ENCODE measurements around the gene SPAG5. TPM values are rescaled to one million over a fixed set of nuclear protein-coding genes. Genes with fewer than 3 reads are reported as not detected.

The SPAG5 gene, protein sequence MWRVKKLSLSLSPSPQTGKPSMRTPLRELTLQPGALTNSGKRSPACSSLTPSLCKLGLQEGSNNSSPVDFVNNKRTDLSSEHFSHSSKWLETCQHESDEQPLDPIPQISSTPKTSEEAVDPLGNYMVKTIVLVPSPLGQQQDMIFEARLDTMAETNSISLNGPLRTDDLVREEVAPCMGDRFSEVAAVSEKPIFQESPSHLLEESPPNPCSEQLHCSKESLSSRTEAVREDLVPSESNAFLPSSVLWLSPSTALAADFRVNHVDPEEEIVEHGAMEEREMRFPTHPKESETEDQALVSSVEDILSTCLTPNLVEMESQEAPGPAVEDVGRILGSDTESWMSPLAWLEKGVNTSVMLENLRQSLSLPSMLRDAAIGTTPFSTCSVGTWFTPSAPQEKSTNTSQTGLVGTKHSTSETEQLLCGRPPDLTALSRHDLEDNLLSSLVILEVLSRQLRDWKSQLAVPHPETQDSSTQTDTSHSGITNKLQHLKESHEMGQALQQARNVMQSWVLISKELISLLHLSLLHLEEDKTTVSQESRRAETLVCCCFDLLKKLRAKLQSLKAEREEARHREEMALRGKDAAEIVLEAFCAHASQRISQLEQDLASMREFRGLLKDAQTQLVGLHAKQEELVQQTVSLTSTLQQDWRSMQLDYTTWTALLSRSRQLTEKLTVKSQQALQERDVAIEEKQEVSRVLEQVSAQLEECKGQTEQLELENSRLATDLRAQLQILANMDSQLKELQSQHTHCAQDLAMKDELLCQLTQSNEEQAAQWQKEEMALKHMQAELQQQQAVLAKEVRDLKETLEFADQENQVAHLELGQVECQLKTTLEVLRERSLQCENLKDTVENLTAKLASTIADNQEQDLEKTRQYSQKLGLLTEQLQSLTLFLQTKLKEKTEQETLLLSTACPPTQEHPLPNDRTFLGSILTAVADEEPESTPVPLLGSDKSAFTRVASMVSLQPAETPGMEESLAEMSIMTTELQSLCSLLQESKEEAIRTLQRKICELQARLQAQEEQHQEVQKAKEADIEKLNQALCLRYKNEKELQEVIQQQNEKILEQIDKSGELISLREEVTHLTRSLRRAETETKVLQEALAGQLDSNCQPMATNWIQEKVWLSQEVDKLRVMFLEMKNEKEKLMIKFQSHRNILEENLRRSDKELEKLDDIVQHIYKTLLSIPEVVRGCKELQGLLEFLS
- 5.6 and 25.5 TPM in 2 replicates for total RNA-seq

DNA sequence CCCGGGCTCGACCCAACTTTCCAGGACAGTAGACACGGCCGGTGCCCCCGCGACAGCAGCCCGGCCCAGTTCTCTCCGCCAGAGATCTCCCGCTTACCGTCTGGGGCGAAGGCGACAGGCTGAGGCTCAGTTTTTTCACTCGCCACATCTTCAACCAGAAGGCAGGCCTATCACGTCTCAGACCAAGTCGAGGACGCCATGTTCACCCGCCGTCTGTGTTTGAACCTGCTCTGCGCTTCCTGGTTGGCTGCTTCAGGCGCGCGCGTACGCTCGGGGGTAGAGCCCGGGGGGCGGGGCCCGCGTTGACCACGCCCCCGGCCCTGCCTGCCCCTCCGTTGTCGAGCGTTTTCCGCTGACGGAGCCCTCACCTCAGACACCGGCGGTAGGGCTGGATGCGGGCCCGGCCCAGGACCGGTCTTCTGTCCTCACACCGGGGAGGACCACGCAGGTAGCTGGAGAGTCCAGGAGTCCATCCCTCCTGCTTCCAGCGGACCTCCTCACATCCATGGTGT is at the start of gene SPAG5:
Gene SPAG5 (minus strand): TSS at position 227 of the 512 bp plus-strand sequence. CDS start 79 bp downstream, at position 148.

DNA sequence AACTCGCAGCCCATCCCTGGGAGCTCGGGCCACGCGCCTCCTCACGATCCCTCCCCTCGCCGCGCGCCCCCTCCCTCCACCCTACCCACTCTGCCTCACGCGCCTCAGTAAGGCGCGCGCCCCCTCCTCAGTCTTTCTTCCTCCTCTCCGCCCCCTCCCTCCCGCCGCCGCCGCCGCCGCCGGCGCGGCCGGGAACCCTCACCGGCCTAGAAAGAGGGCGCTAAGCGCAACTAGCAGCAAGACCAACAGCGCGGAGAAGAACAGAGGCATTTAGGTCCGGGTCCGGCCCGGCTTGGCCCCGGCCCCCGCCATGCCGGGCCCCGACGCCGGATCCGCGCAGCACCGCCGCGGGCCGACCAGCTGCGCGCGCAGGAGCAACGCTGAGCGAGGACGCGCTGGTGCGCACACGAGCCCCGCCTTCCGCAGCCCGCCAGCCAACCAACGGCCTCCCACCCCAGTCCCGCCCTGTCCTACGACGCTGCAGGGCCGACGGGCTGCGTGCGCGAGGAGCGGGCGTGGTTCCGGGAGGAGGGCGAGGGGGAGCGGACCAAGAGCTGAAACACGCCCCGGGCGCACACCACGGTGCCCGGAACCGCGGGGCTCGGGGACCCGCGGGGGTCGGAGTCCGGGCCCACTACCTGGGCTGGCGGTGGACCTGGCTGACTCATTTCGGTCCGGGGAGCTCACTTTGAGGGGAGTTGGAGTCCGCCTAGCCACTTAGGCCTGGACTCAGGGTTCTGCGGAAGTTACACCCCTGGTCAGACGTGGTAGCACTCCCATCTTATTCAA is 46.2 kb upstream of the SPAG5 start, which contains the start of gene BLTP2:
Gene BLTP2 (minus strand): TSS at position 372 of the 789 bp plus-strand sequence. CDS start 102 bp downstream, at position 270.

DNA sequence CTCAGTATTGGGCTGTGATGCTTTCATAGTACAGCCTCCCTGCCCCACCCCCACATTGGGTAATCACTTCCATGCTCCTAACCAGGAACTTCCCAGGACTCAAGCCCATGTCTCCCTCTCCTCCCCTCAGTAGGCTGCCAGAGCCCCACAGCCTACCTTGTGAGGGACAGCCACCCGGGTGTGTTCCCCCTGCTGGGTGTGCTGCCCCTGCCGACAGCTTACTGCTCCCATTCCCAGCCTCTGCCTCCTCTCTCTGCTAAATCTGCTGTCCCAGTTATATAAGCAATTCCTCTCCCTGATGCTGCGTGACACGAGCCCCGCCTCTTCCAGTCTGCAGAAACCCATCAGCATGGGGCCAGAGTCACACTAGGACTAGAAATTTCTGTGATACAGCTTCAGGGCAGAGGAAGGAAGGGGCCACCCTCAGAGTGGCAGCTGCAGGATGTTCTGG is 15.1 kb upstream of the SPAG5 start, which contains the start of gene RSKR:
Gene RSKR (minus strand): TSS at position 255 of the 451 bp plus-strand sequence. CDS start 24 bp downstream, at position 231.

DNA sequence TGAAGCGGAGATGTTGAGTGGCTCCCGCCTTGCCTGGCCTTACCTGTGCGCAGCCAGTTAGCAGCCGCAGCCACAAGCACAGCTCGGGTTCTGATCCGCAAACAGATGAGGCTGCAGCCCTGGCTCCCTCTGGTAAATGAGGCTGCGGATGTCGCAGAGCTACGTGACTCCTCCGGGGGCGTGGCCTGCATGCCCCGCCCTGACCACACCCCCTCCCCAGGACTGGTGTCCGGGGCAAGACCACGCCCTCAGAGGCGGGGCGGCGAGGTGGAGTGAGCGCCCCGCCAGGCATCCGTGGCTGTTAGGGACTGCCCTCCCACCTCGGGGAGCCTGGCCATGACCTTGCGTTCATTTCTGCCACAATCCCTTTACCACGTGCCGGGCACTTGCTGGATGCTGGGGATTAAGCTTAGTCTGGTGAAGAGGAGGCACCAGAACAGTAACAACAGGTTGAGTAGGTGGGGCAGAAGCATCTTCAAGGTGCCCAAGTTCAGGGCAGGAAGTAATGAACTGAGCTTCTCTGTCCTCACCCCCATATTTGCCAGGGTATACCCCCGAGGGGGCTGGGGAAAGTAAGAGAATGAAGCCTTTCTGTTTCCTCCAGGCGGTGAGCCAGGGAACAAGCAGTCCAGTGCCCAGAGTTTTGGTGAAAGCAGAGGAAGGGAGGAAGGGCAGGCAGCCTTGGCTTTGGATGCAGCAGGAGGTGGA is 21.9 kb downstream of the SPAG5 start, which contains the start of gene ALDOC:
Gene ALDOC (minus strand): TSS at position 138 of the 708 bp plus-strand sequence. CDS start 1,363 bp downstream, outside the sequence.

DNA sequence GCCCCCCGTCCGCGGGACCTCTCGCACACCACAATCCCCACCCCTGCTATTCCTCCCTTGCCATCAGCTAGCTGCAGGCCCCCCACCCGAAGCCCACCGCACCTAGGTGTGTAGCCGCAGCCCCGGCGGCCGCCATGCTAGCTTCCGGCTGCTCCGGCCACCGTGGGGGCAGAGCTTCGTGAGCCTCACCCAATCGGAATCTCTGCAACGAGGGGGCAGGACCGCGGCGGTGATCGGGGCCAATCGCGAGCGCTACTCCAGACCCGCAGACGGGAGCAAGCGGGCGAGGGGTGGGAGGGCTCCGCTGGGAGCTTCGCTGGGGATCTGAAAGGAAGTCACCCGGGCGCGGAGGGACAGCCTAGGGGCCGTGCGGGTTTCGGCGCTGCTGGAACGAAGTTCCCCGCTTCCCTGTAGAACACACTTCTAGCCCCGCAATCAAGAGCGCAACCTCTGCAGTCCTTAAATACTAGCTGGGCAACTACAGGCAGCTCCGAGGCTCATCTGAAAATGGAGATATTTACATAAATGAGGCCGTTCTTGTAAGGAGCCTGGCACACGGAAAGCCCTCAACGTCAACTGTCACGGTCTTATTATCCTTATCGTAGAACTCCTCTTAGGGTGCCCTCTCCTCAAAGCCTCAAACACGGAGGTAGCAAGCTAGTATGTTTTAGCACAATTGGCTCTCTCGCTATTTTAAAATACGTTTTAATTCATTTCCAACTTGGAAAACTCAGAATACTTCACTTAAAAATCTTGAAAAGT is 27.3 kb downstream of the SPAG5 start, which contains the start of gene PIGS:
Gene PIGS (minus strand): TSS at position 164 of the 762 bp plus-strand sequence. CDS start 28 bp downstream, at position 136.

DNA sequence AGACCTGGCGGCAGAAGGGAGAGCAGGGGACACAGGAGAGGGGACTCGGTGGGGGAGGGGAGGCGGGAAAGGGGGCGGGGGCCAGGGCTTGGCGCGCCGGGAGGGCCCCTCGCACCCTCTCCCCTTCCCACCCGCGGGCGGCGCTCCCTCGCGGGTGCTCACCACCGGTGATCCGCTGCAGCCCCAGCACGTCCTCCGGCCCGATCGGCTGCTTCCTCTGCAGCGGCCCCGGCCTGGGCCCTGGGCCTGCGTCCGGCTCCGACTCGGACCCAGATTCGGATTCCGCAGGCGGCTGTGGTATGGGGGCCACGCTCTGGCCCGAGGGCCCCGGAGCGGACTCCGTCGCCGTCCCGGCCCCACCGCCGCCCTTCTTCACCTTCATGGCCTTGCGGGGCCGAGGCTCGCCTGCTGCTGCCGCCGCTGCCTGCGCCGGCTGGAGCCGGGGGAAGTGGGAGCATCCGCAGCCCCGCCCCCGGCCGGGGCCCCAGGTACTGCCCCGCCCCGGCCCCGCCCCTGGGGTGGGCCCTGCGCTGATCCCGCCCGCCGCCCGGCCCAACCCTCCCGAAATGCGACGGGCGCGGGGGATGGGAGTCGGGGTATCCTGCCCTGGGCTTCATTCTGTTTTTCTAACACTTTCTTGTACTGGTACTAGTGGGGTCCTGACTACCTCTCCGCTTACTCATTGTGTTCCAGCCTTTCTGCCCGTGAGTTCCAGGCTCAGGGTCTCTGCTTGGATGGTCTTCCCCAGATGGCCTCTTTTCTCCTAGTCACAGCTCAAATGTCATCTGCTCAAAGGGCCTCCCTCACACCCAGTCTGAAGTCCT is 46.4 kb downstream of the SPAG5 start, which contains the start of gene UNC119:
Gene UNC119 (minus strand): TSS at position 449 of the 824 bp plus-strand sequence. CDS start 67 bp downstream, at position 382.

Other genes starting within 250 kb of the SPAG5 start
- 61.2 and 74.0 TPM in 2 replicates for gene POLDIP2, start 241.5 kb downstream of the SPAG5 start, total RNA-seq
- not detected in 2 replicates for gene SEBOX, start 233.8 kb downstream of the SPAG5 start, total RNA-seq
- 3.4 and 51.4 TPM in 2 replicates for gene VTN, start 228.7 kb downstream of the SPAG5 start, total RNA-seq
- 16.6 and 21.8 TPM in 2 replicates for gene SARM1, start 227.3 kb downstream of the SPAG5 start, total RNA-seq
- 10.1 and 12.1 TPM in 2 replicates for gene SLC46A1, start 192.8 kb downstream of the SPAG5 start, total RNA-seq
- gene SLC13A2, start 125.4 kb downstream of the SPAG5 start, total RNA-seq: not detected in 2 replicates
- not detected in 2 replicates for gene FOXN1, start 92.7 kb downstream of the SPAG5 start, total RNA-seq
- 26.7 and 31.0 TPM in 2 replicates for gene UNC119, start 46.4 kb downstream of the SPAG5 start, total RNA-seq
- 107 and 165 TPM in 2 replicates for gene PIGS, start 27.5 kb downstream of the SPAG5 start, total RNA-seq
- gene ALDOC, start 22.1 kb downstream of the SPAG5 start, total RNA-seq: 139 and 187 TPM in 2 replicates
- 7.7 and 13.2 TPM in 2 replicates for gene RSKR, start 15.2 kb upstream of the SPAG5 start, total RNA-seq
- gene BLTP2, start 46.1 kb upstream of the SPAG5 start, total RNA-seq: 156 and 198 TPM in 2 replicates
- 42.4 and 79.6 TPM in 2 replicates for gene SDF2, start 62.9 kb upstream of the SPAG5 start, total RNA-seq
- gene SUPT6H, start 63.2 kb upstream of the SPAG5 start, total RNA-seq: 50.8 and 79.7 TPM in 2 replicates
- 1.2 and 1.4 TPM in 2 replicates for gene PROCA1, start 112.9 kb upstream of the SPAG5 start, total RNA-seq
- 133 and 148 TPM in 2 replicates for gene RAB34, start 118.8 kb upstream of the SPAG5 start, total RNA-seq
- 588 and 599 TPM in 2 replicates for gene RPL23A, start 121.0 kb upstream of the SPAG5 start, total RNA-seq
- 5.3 and 5.9 TPM in 2 replicates for gene TLCD1, start 127.2 kb upstream of the SPAG5 start, total RNA-seq
- 1.5 and 2.7 TPM in 2 replicates for gene NEK8, start 129.8 kb upstream of the SPAG5 start, total RNA-seq
- 33.3 and 33.5 TPM in 2 replicates for gene TRAF4, start 145.0 kb upstream of the SPAG5 start, total RNA-seq
- 4.2 and 10.1 TPM in 2 replicates for gene FAM222B, start 243.8 kb upstream of the SPAG5 start, total RNA-seq